ENCODE measurements around the gene SLC25A38. TPM values are rescaled to one million over a fixed set of nuclear protein-coding genes. Genes with fewer than 3 reads are reported as not detected.

The SLC25A38 gene
- total RNA-seq, 1 donor from 2014 or later, result 30.8 TPM

DNA sequence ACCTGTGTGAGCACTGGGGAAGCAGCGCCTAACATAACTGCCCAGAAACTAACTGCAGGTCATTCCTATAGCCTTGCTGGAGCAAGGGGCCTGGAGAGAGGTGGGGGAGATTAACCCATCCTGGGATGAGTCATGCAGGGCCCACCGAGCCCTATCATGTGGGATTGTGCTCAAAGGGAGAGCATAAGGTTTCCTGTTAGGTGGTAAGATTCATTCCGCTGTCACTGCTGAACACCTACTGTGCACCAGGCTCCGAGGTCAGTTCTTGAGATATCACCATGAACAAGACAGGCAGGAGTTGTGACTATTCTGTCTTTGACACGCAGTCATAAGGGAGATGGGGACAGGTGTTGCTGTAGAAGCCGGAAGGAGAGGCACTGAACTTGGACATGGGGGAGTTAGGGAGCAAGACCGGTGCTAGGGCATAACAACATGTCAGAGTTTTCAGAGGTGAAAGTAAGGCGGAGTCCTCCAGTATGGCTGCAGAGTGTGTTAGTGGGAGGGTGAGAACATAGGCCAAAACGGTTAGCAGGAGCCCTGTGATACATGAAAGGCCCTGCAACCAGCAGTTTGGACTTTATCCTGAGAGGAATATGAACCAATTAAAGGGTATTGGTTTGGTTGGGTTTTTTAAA, 2.4 kb downstream of the SLC25A38 start:
- no peaks in the 10 kb centered on the region for H3K36me3 ChIP-seq (ENCODE audit: control insufficient read depth, insufficient read depth, low read length)
- TF ChIP-seq, protein P1, sequence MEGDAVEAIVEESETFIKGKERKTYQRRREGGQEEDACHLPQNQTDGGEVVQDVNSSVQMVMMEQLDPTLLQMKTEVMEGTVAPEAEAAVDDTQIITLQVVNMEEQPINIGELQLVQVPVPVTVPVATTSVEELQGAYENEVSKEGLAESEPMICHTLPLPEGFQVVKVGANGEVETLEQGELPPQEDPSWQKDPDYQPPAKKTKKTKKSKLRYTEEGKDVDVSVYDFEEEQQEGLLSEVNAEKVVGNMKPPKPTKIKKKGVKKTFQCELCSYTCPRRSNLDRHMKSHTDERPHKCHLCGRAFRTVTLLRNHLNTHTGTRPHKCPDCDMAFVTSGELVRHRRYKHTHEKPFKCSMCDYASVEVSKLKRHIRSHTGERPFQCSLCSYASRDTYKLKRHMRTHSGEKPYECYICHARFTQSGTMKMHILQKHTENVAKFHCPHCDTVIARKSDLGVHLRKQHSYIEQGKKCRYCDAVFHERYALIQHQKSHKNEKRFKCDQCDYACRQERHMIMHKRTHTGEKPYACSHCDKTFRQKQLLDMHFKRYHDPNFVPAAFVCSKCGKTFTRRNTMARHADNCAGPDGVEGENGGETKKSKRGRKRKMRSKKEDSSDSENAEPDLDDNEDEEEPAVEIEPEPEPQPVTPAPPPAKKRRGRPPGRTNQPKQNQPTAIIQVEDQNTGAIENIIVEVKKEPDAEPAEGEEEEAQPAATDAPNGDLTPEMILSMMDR (IDR thresholded peaks at IDR 0.05; ENCODE audit: insufficient read depth, low read length, poor library complexity, severe bottlenecking), result no peak
- H3K27me3 ChIP-seq (ENCODE audit: control insufficient read depth, insufficient read depth, low read length), result no peaks in the 10 kb centered on the region
- DNase-seq (ENCODE audit: low read depth), result no peak
- no peak overlapping the region for H3K4me3 ChIP-seq (ENCODE audit: low read depth, low read length)

DNA sequence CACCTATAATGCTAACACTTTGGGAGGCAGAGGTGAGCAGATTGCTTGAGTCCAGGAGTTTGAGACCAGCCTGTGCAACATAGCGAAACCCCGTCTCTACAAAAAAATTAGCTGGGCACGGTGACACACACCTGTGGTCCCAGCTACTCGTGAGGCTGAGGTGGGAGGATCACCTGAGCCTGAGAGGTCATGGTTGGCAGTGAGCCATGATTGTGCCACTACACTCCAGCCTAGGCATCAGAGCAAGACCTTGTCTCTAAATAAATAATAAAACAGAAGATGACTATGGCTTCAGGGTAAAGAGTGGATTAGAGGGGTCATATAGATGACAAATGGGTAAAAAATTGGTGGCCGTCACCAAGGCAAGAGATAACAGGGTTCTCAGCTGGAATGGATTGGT, 3.1 kb downstream of the SLC25A38 start:
- Histone ChIP-seq H3K36me3 (ENCODE audit: control insufficient read depth, insufficient read depth, low read length) (no peaks in the 10 kb centered on the region), H3K27me3 (ENCODE audit: control insufficient read depth, insufficient read depth, low read length) (no peaks in the 10 kb centered on the region), H3K4me3 (ENCODE audit: low read depth, low read length) (no peak overlapping the region)
- no peak for DNase-seq (ENCODE audit: low read depth)
- TF ChIP-seq, protein P1 (IDR thresholded peaks at IDR 0.05; ENCODE audit: insufficient read depth, low read length, poor library complexity, severe bottlenecking), result no peak

GRCh38 chr3:39387411-39387975, 4.3 kb downstream of the SLC25A38 start:
- TF ChIP-seq, protein P1 (IDR thresholded peaks at IDR 0.05; ENCODE audit: insufficient read depth, low read length, poor library complexity, severe bottlenecking), result no peak
- Histone ChIP-seq H3K36me3 (ENCODE audit: control insufficient read depth, insufficient read depth, low read length) (no peaks in the 10 kb centered on the region), H3K27me3 (ENCODE audit: control insufficient read depth, insufficient read depth, low read length) (no peaks in the 10 kb centered on the region), H3K4me3 (ENCODE audit: low read depth, low read length) (no peak overlapping the region)
- no peak for DNase-seq (ENCODE audit: low read depth)

- TF ChIP-seq, protein P1 (IDR thresholded peaks at IDR 0.05; ENCODE audit: insufficient read depth, low read length, poor library complexity, severe bottlenecking), result no peak
- Histone ChIP-seq H3K36me3 (ENCODE audit: control insufficient read depth, insufficient read depth, low read length) (no peaks in the 10 kb centered on the region), H3K27me3 (ENCODE audit: control insufficient read depth, insufficient read depth, low read length) (no peaks in the 10 kb centered on the region), H3K4me3 (ENCODE audit: low read depth, low read length) (no peak overlapping the region)
- DNase-seq (ENCODE audit: low read depth), result no peak
Observed at GRCh38 chr3:39388153-39388552, 5.0 kb downstream of the SLC25A38 start.

DNA sequence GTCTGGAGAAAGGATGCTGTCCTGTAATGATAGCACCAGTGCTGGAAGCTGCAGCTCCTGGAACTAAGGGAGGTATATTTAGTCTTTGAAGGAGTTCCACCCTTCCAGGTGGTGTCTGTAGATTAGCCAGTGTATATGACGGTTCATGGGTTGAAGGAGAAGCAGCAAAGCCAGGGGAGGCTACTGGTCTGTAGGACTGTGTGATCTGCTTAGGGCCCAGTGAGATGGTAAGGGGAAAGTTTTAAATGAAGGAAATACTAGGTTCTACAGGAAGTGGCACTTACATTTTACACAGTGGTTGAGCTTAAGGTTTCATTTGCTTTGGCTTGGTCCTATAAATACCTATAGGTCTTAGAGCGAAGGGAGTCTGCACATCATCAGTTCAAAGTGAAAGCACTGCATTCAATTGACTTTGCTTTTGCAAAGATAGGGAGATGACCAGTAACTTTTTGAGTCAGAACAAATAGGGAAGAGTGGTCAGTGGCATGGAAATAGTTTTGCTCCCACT, 5.6 kb downstream of the SLC25A38 start:
- DNase-seq (ENCODE audit: low read depth), result no peak
- Histone ChIP-seq H3K27me3 (ENCODE audit: control insufficient read depth, insufficient read depth, low read length) (no peaks in the 10 kb centered on the region), H3K4me3 (ENCODE audit: low read depth, low read length) (no peak overlapping the region), H3K36me3 (ENCODE audit: control insufficient read depth, insufficient read depth, low read length) (no peaks in the 10 kb centered on the region)
- TF ChIP-seq, protein P1 (IDR thresholded peaks at IDR 0.05; ENCODE audit: insufficient read depth, low read length, poor library complexity, severe bottlenecking), result no peak
